A549 treated with AZD2906 at 1 μM for 4 hours (cell line): ENCODE data around the gene CCDC17. TPM values are rescaled to one million over a fixed set of nuclear protein-coding genes. Genes with fewer than 3 reads are reported as not detected.

Source experiments
- total RNA-seq: library from RNA; stranded (reverse); fragments of 200-300 nt; extraction: Qiagen RNA extraction; gene quantifications from 5 replicates; pipeline ENCODE4 v1.2.3, GENCODE V29; 2022

Gene CCDC17
- 0.14 to 0.26 TPM (median 0.23 TPM) in 5 replicates for total RNA-seq

GRCh38 chr1:45623972-45624371 is at the start of gene CCDC17:
TSS of gene CCDC17 (minus strand) at chr1:45624054. CDS start at chr1:45623909, 145 bp downstream.

GRCh38 chr1:45583666-45584350 is 40.0 kb downstream of the CCDC17 start, which contains the start of gene NASP:
TSS of gene NASP (plus strand) at chr1:45584041. CDS start at chr1:45584147, 106 bp downstream.

Other genes starting within 250 kb of the CCDC17 start
- gene TESK2, start 132.9 kb downstream of the CCDC17 start, total RNA-seq = 0.13 to 0.27 TPM (median 0.17 TPM) in 5 replicates
- gene CCDC163, start 124.0 kb downstream of the CCDC17 start, total RNA-seq = 1.3 to 2.0 TPM (median 1.6 TPM) in 5 replicates
- 2.1 to 2.3 TPM (median 2.3 TPM) in 5 replicates for gene MMACHC, start 123.8 kb downstream of the CCDC17 start, total RNA-seq
- 1,895 to 2,135 TPM (median 1,925 TPM) in 5 replicates for gene PRDX1, start 102.2 kb downstream of the CCDC17 start, total RNA-seq
- 73.5 to 78.3 TPM (median 75.2 TPM) in 5 replicates for gene AKR1A1, start 73.2 kb downstream of the CCDC17 start, total RNA-seq
- 102 to 144 TPM (median 116 TPM) in 5 replicates for gene NASP, start 40.0 kb downstream of the CCDC17 start, total RNA-seq
- 28.7 to 47.3 TPM (median 31.8 TPM) in 5 replicates for gene GPBP1L1, start 62.5 kb upstream of the CCDC17 start, total RNA-seq
- gene TMEM69, start 64.1 kb upstream of the CCDC17 start, total RNA-seq = 17.2 to 19.6 TPM (median 19.3 TPM) in 5 replicates
- gene IPP, start 126.6 kb upstream of the CCDC17 start, total RNA-seq = 4.0 to 4.9 TPM (median 4.4 TPM) in 5 replicates
- 16.8 to 19.3 TPM (median 17.3 TPM) in 5 replicates for gene MAST2, start 179.6 kb upstream of the CCDC17 start, total RNA-seq